Ascending aorta (tissue), 2 donors: Measurements from ENCODE around the gene GSTO2. TPM values are rescaled to one million over a fixed set of nuclear protein-coding genes. Genes with fewer than 3 reads are reported as not detected.

ENCODE experiments used
- DNase-seq, 2 donors: peaks; one replicate each; pipeline ENCODE4 v3.0.0-alpha.2; 2019; ENCODE audit warnings: low spot score in 2 of 2
- H3K27ac ChIP-seq, 2 donors: fragments of 200-600 bp; sonication (generic); one replicate each; pipeline ENCODE4 v1.5.1; 2016 to 2017; ENCODE audit warnings: mild to moderate bottlenecking in 1 of 2
- H3K27me3 ChIP-seq: fragments of 200-600 bp; sonication (generic); one replicate; pipeline ENCODE4 v1.5.1; 2017
- H3K36me3 ChIP-seq, 2 donors: fragments of 200-600 bp; sonication (generic); one replicate each; pipeline ENCODE4 v1.5.1; 2016
- H3K4me1 ChIP-seq, 2 donors: fragments of 200-600 bp; sonication (generic); one replicate each; pipeline ENCODE4 v1.5.1; 2016 to 2017; ENCODE audit warnings: mild to moderate bottlenecking in 1 of 2
- H3K4me3 ChIP-seq, 2 donors: fragments of 200-600 bp; sonication (generic); one replicate each; pipeline ENCODE4 v1.5.1; 2016 to 2017; ENCODE audit warnings: mild to moderate bottlenecking in 1 of 2
- H3K9me3 ChIP-seq, 2 donors: fragments of 200-600 bp; sonication (generic); one replicate each; pipeline ENCODE4 v1.5.1; 2016
- CTCF ChIP-seq, 3 experiments: fragments of 200-600 bp in 2 of 3; fragments of 450-650 bp in 1 of 3; sonication (generic) in 2 of 3; IDR thresholded peaks; one replicate each; pipeline ENCODE4 v1.5.1; 2016 to 2019; ENCODE audit warnings: antibody characterized with exemption in 3 of 3, mild to moderate bottlenecking in 1 of 3, moderate library complexity in 1 of 3
- intact Hi-C: fragments of 100-400 bp; cut with DNase I; formaldehyde crosslinking; loops from one replicate; pipeline ENCODE4 v1.15.1; 2023
- total RNA-seq: library from RNA; depleted of rRNA; stranded (reverse); fragments of >200 nt; gene quantifications from one replicate; pipeline ENCODE4 v1.1.0, GENCODE V29; 2016

GSTO2 gene
- total RNA-seq, 1 donor from 2014 or later: not detected

- TF ChIP-seq CTCF (IDR thresholded peaks at IDR 0.05): no peak
- Histone ChIP-seq H3K4me1 (peaks cover 2 to 12% of the 10 kb centered on the region in 2 donors), H3K27ac (no peak overlapping the region), H3K4me3 (no peak overlapping the region), H3K36me3 (no peaks in the 10 kb centered on the region), H3K9me3 (no peaks in the 10 kb centered on the region), H3K27me3 (no peaks in the 10 kb centered on the region)
- DNase-seq: no peak
- intact Hi-C loops: loop anchor here (2.0 to 5.0 kb wide), 2 partner anchors 47 to 230 kb away; partner anchors contain the start of gene SFR1
Observed at GRCh38 chr10:104351919-104352318, 82.9 kb downstream of the GSTO2 start.

- Histone ChIP-seq H3K27ac (no peak within 1 kb of the TSS), H3K9me3 (no peaks in the 10 kb centered on the region), H3K4me3 (peak within 1 kb of the TSS; percentile 50 to 66), H3K36me3 (no peaks in the 10 kb centered on the region), H3K27me3 (no peaks in the 10 kb centered on the region), H3K4me1 (peaks cover 2 to 12% of the 10 kb centered on the region in 2 donors)
- intact Hi-C loops: loop anchor here (1.0 to 5.0 kb wide), 4 partner anchors 49 to 231 kb away; partner anchors contain the start of genes CFAP43, GSTO2 and SFR1
- peak; percentile 89 to 97 for DNase-seq
- peak; percentile 64 to 75 (median 70) for TF ChIP-seq CTCF (IDR thresholded peaks at IDR 0.05)
Observed at GRCh38 chr10:104353325-104354048, 84.5 kb downstream of the GSTO2 start, which contains the start of gene CFAP58. CFAP58 (plus strand) TSS chr10:104353833; CDS start chr10:104353898, 65 bp downstream.

Other genes with a start within 250 kb of the GSTO2 start
- 0.64 TPM for gene COL17A1, start 183.3 kb upstream of the GSTO2 start, total RNA-seq
- 0.32 TPM for gene SFR1, start 147.0 kb upstream of the GSTO2 start, total RNA-seq
- gene CFAP43, start 36.8 kb upstream of the GSTO2 start, total RNA-seq: 0.96 TPM
- 62.2 TPM for gene GSTO1, start 14.3 kb upstream of the GSTO2 start, total RNA-seq
- gene ITPRIP, start 69.3 kb downstream of the GSTO2 start, total RNA-seq: 51.0 TPM
- gene CFAP58, start 84.6 kb downstream of the GSTO2 start, total RNA-seq: not detected